Measurements from ENCODE around the gene NLRP11.
"Not testable (repeated sequence)": the region's sequence is repeated elsewhere in the genome, so short reads cannot be mapped to it uniquely, and the experiment has no call there.

NLRP11 gene

GRCh38 chr19:55778331-55778730 is 53.5 kb downstream of the NLRP11 start:
- no peak for DNase-seq (ENCODE audit: low read depth in 2 of 2)

GRCh38 chr19:55777528-55777927 is 54.3 kb downstream of the NLRP11 start:
- no peak for DNase-seq (ENCODE audit: low read depth in 2 of 2)

GRCh38 chr19:55769632-55770031 is 62.2 kb downstream of the NLRP11 start:
- DNase-seq (ENCODE audit: low read depth in 2 of 2): not testable (repeated sequence)

- DNase-seq (ENCODE audit: low read depth in 2 of 2): not testable (repeated sequence)
Observed at GRCh38 chr19:55768818-55769217, 63.0 kb downstream of the NLRP11 start, which contains the start of gene RFPL4AL1. Gene RFPL4AL1 (plus strand): TSS chr19:55769118. CDS start chr19:55771805, 2,687 bp downstream.

- DNase-seq (ENCODE audit: low read depth in 2 of 2): no peak
Observed at GRCh38 chr19:55766466-55766865, 65.3 kb downstream of the NLRP11 start.

GRCh38 chr19:55758797-55759196 is 73.0 kb downstream of the NLRP11 start, which contains the start of gene RFPL4A:
Gene RFPL4A (plus strand): TSS chr19:55759097. CDS start chr19:55761801, 2,704 bp downstream.
- DNase-seq (ENCODE audit: low read depth in 2 of 2): not testable (repeated sequence)

- not testable (repeated sequence) for DNase-seq (ENCODE audit: low read depth in 2 of 2)
Observed at GRCh38 chr19:55756808-55757207, 75.0 kb downstream of the NLRP11 start.

GRCh38 chr19:55753401-55753800 is 78.4 kb downstream of the NLRP11 start:
- no peak for DNase-seq (ENCODE audit: low read depth in 2 of 2)

GRCh38 chr19:55750715-55751114 is 81.1 kb downstream of the NLRP11 start:
- no peak for DNase-seq (ENCODE audit: low read depth in 2 of 2)

- no peak for DNase-seq (ENCODE audit: low read depth in 2 of 2)
Observed at GRCh38 chr19:55738302-55738701, 93.5 kb downstream of the NLRP11 start, which contains the start of gene NLRP9. Gene NLRP9 (minus strand): TSS chr19:55738402. CDS start chr19:55738374, 28 bp downstream.
